Transverse colon (tissue), 4 donors: ENCODE data around the gene ANKRD34C. TPM values are rescaled to one million over a fixed set of nuclear protein-coding genes. Genes with fewer than 3 reads are reported as not detected.
"Not testable (repeated sequence)": the region's sequence is repeated elsewhere in the genome, so short reads cannot be mapped to it uniquely, and the experiment has no call there.

Experiments used
- DNase-seq: peaks from one replicate; pipeline ENCODE4 v3.0.0-alpha.2; 2019
- H3K27ac ChIP-seq, 4 donors: fragments of 200-600 bp; sonication (generic); 2 replicates each; pipeline ENCODE4 v1.5.1; 2016 to 2018; ENCODE audit warnings: inconsistent platforms in 4 of 4
- H3K27me3 ChIP-seq: fragments of 200-600 bp; sonication (generic); 2 replicates; pipeline ENCODE4 v1.5.1; 2017; ENCODE audit warnings: inconsistent platforms
- H3K36me3 ChIP-seq, 4 donors: fragments of 200-600 bp; sonication (generic); 2 replicates each; pipeline ENCODE4 v1.5.1; 2017 to 2019; ENCODE audit warnings: inconsistent platforms in 4 of 4
- H3K4me1 ChIP-seq, 4 donors: fragments of 200-600 bp; sonication (generic); 2 replicates each; pipeline ENCODE4 v1.5.1; 2017 to 2020; ENCODE audit warnings: inconsistent platforms in 4 of 4
- H3K4me3 ChIP-seq, 4 donors: fragments of 200-600 bp; sonication (generic); 1 replicate in 1 of 4; 2 replicates in 3 of 4; pipeline versions ENCODE4 v1.5.1 to v1.6.1; 2017 to 2019; ENCODE audit warnings: inconsistent platforms in 4 of 4
- H3K9me3 ChIP-seq, 2 donors: fragments of 200-600 bp; sonication (generic); 2 replicates each; pipeline ENCODE4 v1.5.1; 2017 to 2019; ENCODE audit warnings: inconsistent platforms in 2 of 2
- EP300 ChIP-seq: sonication (generic); formaldehyde crosslinking; IDR thresholded peaks from one replicate; pipeline ENCODE4 v1.6.1; 2017; ENCODE audit warnings: antibody characterized with exemption, low read depth
- POLR2A ChIP-seq: fragments of 450-650 bp; IDR thresholded peaks from one replicate; pipeline ENCODE4 v1.6.1; 2016; ENCODE audit warnings: antibody characterized with exemption, mild to moderate bottlenecking, moderate library complexity
- POLR2AphosphoS5 ChIP-seq, 3 donors: sonication (generic); formaldehyde crosslinking; IDR thresholded peaks; one replicate each; pipeline ENCODE4 v1.6.1; 2016; ENCODE audit warnings: antibody characterized with exemption in 3 of 3
- WGBS, 2 donors: methylation state at CpG; one replicate each; pipeline ENCODE4 v1.1.5; 2018; ENCODE audit warnings: low coverage in 1 of 2; 5-methylcytosine and 5-hydroxymethylcytosine counted together
- in situ Hi-C, 4 donors: fragments of 200-750 bp; cut with MboI; loops; one replicate each; pipeline versions ENCODE4 v1.15.0 to v1.15.1; 2017; ENCODE audit warnings: low sequenced_read_pairs in 3 of 4, low pct_ligation_motif_present in 1 of 4, low pct_unique_long_range_greater_than_20kb in 1 of 4
- intact Hi-C: fragments of 100-400 bp; cut with DNase I; formaldehyde crosslinking; loops from one replicate; pipeline ENCODE4 v1.15.1; 2023; ENCODE audit warnings: low total_unique reads
- total RNA-seq, 4 donors: library from RNA; depleted of rRNA; stranded (reverse); fragments of >200 nt; gene quantifications; one replicate each; pipeline ENCODE4 v1.1.0, GENCODE V29; 2016
- TF ChIP-seq, protein P1 (sequence below), 5 experiments: fragments of 200-600 bp in 3 of 5; fragments of 450-650 bp in 2 of 5; sonication (generic) in 3 of 5; IDR thresholded peaks; 1 replicate in 2 of 5; 2 replicates in 3 of 5; pipeline ENCODE4 v1.5.1; 2016 to 2017; ENCODE audit warnings: antibody characterized with exemption in 5 of 5, inconsistent platforms in 3 of 5, mild to moderate bottlenecking in 2 of 5, moderate library complexity in 1 of 5

ANKRD34C gene
- total RNA-seq, 4 donors from 2014 or later: not detected

- H3K27me3 ChIP-seq: no peaks in the 10 kb centered on the region
- TF ChIP-seq EP300 (no peak), POLR2A (no peak), POLR2AphosphoS5 (IDR thresholded peaks at IDR 0.05) (no peak)
- TF ChIP-seq, protein P1, sequence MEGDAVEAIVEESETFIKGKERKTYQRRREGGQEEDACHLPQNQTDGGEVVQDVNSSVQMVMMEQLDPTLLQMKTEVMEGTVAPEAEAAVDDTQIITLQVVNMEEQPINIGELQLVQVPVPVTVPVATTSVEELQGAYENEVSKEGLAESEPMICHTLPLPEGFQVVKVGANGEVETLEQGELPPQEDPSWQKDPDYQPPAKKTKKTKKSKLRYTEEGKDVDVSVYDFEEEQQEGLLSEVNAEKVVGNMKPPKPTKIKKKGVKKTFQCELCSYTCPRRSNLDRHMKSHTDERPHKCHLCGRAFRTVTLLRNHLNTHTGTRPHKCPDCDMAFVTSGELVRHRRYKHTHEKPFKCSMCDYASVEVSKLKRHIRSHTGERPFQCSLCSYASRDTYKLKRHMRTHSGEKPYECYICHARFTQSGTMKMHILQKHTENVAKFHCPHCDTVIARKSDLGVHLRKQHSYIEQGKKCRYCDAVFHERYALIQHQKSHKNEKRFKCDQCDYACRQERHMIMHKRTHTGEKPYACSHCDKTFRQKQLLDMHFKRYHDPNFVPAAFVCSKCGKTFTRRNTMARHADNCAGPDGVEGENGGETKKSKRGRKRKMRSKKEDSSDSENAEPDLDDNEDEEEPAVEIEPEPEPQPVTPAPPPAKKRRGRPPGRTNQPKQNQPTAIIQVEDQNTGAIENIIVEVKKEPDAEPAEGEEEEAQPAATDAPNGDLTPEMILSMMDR (IDR thresholded peaks at IDR 0.05): no peak
- DNase-seq: no peak
- peaks cover 0 to 21% (median 4%) of the 10 kb centered on the region in 4 donors for H3K36me3 ChIP-seq
- H3K4me1 ChIP-seq: peaks cover 2 to 8% (median 5%) of the 10 kb centered on the region in 4 donors
- in situ Hi-C loops (no loop called here), intact Hi-C loops (no loop called here)
- no peak overlapping the region for H3K27ac ChIP-seq
- H3K4me3 ChIP-seq: no peak overlapping the region
- no peaks in the 10 kb centered on the region for H3K9me3 ChIP-seq
- 93% methylated on average over 9 of the region's 9 CpGs; no CpG with 5 or more reads in 1 of the 2 donors for WGBS, 2 donors
Observed at GRCh38 chr15:79316864-79317263, 34.3 kb downstream of the ANKRD34C start.

DNA sequence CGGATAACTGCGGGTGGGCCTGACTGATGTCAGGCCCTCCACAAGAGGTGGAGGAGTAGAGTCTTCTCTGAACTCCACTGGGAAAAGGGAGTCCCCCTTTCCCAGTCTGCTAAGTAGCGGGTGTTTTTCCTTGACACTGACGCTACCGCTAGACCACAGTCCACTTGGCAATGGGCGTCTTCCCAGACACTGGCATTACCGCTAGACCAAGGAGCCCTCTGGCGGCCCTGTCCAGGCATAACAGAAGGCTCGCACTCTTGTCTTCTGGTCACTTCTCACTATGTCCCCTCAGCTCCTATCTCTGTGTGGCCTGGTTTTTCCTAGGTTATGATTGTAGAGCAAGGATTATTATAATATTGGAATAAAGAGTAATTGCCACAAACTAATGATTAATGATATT is 37.5 kb downstream of the ANKRD34C start:
- H3K9me3 ChIP-seq, H3K4me3 ChIP-seq, in situ Hi-C loops, H3K27ac ChIP-seq, H3K27me3 ChIP-seq, intact Hi-C loops, H3K4me1 ChIP-seq, DNase-seq: not testable (repeated sequence)
- peaks cover 0 to 13% (median 4%) of the 10 kb centered on the region in 4 donors for H3K36me3 ChIP-seq
- WGBS, 2 donors: 91% methylated on average over 9 of the region's 9 CpGs; no CpG with 5 or more reads in 1 of the 2 donors

DNA sequence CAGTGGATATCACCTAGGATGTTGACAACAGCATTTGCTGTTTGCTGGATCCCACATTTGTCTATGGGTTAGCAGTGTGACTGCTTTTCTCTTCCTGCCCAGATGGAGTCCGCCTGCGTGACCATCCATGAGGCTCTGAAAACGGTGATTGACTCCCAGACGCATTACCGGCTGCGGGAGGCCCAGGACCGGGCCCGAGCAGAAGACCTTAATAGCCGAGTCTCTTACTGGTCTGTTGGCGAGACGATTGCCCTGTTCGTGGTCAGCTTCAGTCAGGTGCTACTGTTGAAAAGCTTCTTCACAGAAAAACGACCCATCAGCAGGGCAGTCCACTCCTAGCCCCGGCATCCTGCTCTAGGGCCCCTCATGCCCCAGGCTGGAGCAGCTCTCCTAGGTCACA is 39.4 kb downstream of the ANKRD34C start:
- no peaks in the 10 kb centered on the region for H3K9me3 ChIP-seq
- TF ChIP-seq POLR2AphosphoS5 (IDR thresholded peaks at IDR 0.05) (no peak), EP300 (no peak), POLR2A (no peak)
- TF ChIP-seq, protein P1 (IDR thresholded peaks at IDR 0.05): no peak
- H3K27ac ChIP-seq: no peak overlapping the region
- intact Hi-C loops (no loop called here), in situ Hi-C loops (no loop called here)
- no peaks in the 10 kb centered on the region for H3K27me3 ChIP-seq
- H3K4me3 ChIP-seq: no peak overlapping the region
- no peaks in the 10 kb centered on the region for H3K4me1 ChIP-seq
- WGBS, 2 donors: 90% methylated on average over 12 of the region's 14 CpGs; no CpG with 5 or more reads in 1 of the 2 donors
- H3K36me3 ChIP-seq: peaks cover 0 to 7% (median 2%) of the 10 kb centered on the region in 4 donors
- no peak for DNase-seq

GRCh38 chr15:79322306-79322705 is 39.8 kb downstream of the ANKRD34C start:
- no peak overlapping the region for H3K4me3 ChIP-seq
- H3K27me3 ChIP-seq: no peaks in the 10 kb centered on the region
- intact Hi-C loops: no loop called here
- no peak for DNase-seq
- in situ Hi-C loops: no loop called here
- no peaks in the 10 kb centered on the region for H3K9me3 ChIP-seq
- 92 to 100% methylated on average over 1 to 3 of the region's 3 CpGs for WGBS, 2 donors
- peaks cover 0 to 7% (median 2%) of the 10 kb centered on the region in 4 donors for H3K36me3 ChIP-seq
- H3K4me1 ChIP-seq: no peaks in the 10 kb centered on the region
- H3K27ac ChIP-seq: no peak overlapping the region
- TF ChIP-seq POLR2A (no peak), EP300 (no peak), POLR2AphosphoS5 (IDR thresholded peaks at IDR 0.05) (no peak)
- TF ChIP-seq, protein P1 (IDR thresholded peaks at IDR 0.05): no peak

- in situ Hi-C loops (no loop called here), intact Hi-C loops (no loop called here)
- no peaks in the 10 kb centered on the region for H3K27me3 ChIP-seq
- no peak overlapping the region for H3K4me3 ChIP-seq
- TF ChIP-seq POLR2A (no peak), EP300 (no peak), POLR2AphosphoS5 (IDR thresholded peaks at IDR 0.05) (no peak)
- TF ChIP-seq, protein P1 (IDR thresholded peaks at IDR 0.05): no peak
- DNase-seq: no peak
- H3K36me3 ChIP-seq: peaks cover 0 to 7% (median 3%) of the 10 kb centered on the region in 4 donors
- H3K27ac ChIP-seq: no peak overlapping the region
- no peaks in the 10 kb centered on the region for H3K4me1 ChIP-seq
- 85 to 92% methylated on average over 6 of the region's 6 CpGs for WGBS, 2 donors
- H3K9me3 ChIP-seq: no peaks in the 10 kb centered on the region
Observed at GRCh38 chr15:79322945-79323344, 40.4 kb downstream of the ANKRD34C start.
